KOPT-K1 (cell line): Measurements from ENCODE around the gene HLA-A.
A peak's percentile ranks its signal among the peaks of the same experiment; 100 is the strongest.
"Not testable (repeated sequence)": the region's sequence is repeated elsewhere in the genome, so short reads cannot be mapped to it uniquely, and the experiment has no call there.

ENCODE experiments used
- H3K27ac ChIP-seq: fragments of 200-600 bp; sonication (generic); 2 replicates; pipeline ENCODE4 v1.5.1; 2016; ENCODE audit warnings: antibody characterized with exemption, mild to moderate bottlenecking, low read depth, low read length; ENCODE audit not compliant: poor library complexity, severe bottlenecking
- H3K36me3 ChIP-seq: fragments of 200-600 bp; sonication (generic); 2 replicates; pipeline ENCODE4 v1.5.1; 2017; ENCODE audit warnings: antibody characterized with exemption, mild to moderate bottlenecking, low read length, moderate library complexity; ENCODE audit not compliant: insufficient read depth
- H3K9me3 ChIP-seq: fragments of 200-600 bp; sonication (generic); 2 replicates; pipeline ENCODE4 v1.5.1; 2017; ENCODE audit warnings: antibody characterized with exemption, low read length, mild to moderate bottlenecking; ENCODE audit not compliant: insufficient read depth, poor library complexity, severe bottlenecking

HLA-A gene

GRCh38 chr6:29964518-29964886 is 22.2 kb downstream of the HLA-A start:
- H3K27ac ChIP-seq: peak overlapping the region; percentile 98
- H3K36me3 ChIP-seq: no peaks in the 10 kb centered on the region
- H3K9me3 ChIP-seq: no peaks in the 10 kb centered on the region

GRCh38 chr6:29964887-29965562 is 22.7 kb downstream of the HLA-A start:
- Histone ChIP-seq H3K27ac (peak overlapping the region; percentile 98), H3K9me3 (no peaks in the 10 kb centered on the region), H3K36me3 (no peaks in the 10 kb centered on the region)

GRCh38 chr6:29965563-29965872 is 23.2 kb downstream of the HLA-A start:
- Histone ChIP-seq H3K9me3 (no peaks in the 10 kb centered on the region), H3K27ac (peak overlapping the region; percentile 98), H3K36me3 (no peaks in the 10 kb centered on the region)

- Histone ChIP-seq H3K36me3 (no peaks in the 10 kb centered on the region), H3K9me3 (no peaks in the 10 kb centered on the region), H3K27ac (peak overlapping the region; percentile 98)
Measured at GRCh38 chr6:29965873-29966601, 23.7 kb downstream of the HLA-A start.

- Histone ChIP-seq H3K27ac (no peak overlapping the region), H3K9me3 (no peaks in the 10 kb centered on the region), H3K36me3 (no peaks in the 10 kb centered on the region)
Measured at GRCh38 chr6:29967379-29968010, 25.2 kb downstream of the HLA-A start.

- H3K9me3 ChIP-seq: no peaks in the 10 kb centered on the region
- H3K27ac ChIP-seq: no peak overlapping the region
- no peaks in the 10 kb centered on the region for H3K36me3 ChIP-seq
Measured at GRCh38 chr6:29968130-29968529, 25.8 kb downstream of the HLA-A start.

GRCh38 chr6:29968905-29969304 is 26.6 kb downstream of the HLA-A start:
- no peaks in the 10 kb centered on the region for H3K9me3 ChIP-seq
- H3K36me3 ChIP-seq: no peaks in the 10 kb centered on the region
- no peak overlapping the region for H3K27ac ChIP-seq

- Histone ChIP-seq H3K27ac (no peak overlapping the region), H3K36me3 (no peaks in the 10 kb centered on the region), H3K9me3 (no peaks in the 10 kb centered on the region)
Measured at GRCh38 chr6:29970711-29971110, 28.4 kb downstream of the HLA-A start.

- no peaks in the 10 kb centered on the region for H3K9me3 ChIP-seq
- H3K27ac ChIP-seq: no peak overlapping the region
Measured at GRCh38 chr6:29974901-29975560, 32.7 kb downstream of the HLA-A start.

GRCh38 chr6:29975561-29975907 is 33.2 kb downstream of the HLA-A start:
- no peak overlapping the region for H3K27ac ChIP-seq
- H3K36me3 ChIP-seq: no peaks in the 10 kb centered on the region
- no peaks in the 10 kb centered on the region for H3K9me3 ChIP-seq

More at GRCh38 chr6:29974901-29975560, 32.7 kb downstream of the HLA-A start:
- H3K36me3 ChIP-seq: no peaks in the 10 kb centered on the region

GRCh38 chr6:29976253-29976587 is 33.9 kb downstream of the HLA-A start:
- no peaks in the 10 kb centered on the region for H3K36me3 ChIP-seq
- no peak overlapping the region for H3K27ac ChIP-seq
- H3K9me3 ChIP-seq: no peaks in the 10 kb centered on the region

- H3K9me3 ChIP-seq: no peaks in the 10 kb centered on the region
- H3K27ac ChIP-seq: no peak overlapping the region
- H3K36me3 ChIP-seq: no peaks in the 10 kb centered on the region
Measured at GRCh38 chr6:29976588-29977424, 34.5 kb downstream of the HLA-A start.

- Histone ChIP-seq H3K36me3 (no peaks in the 10 kb centered on the region), H3K27ac (no peak overlapping the region), H3K9me3 (no peaks in the 10 kb centered on the region)
Measured at GRCh38 chr6:29977425-29977727, 35.0 kb downstream of the HLA-A start.

- H3K36me3 ChIP-seq, H3K9me3 ChIP-seq, H3K27ac ChIP-seq: not testable (repeated sequence)
Measured at GRCh38 chr6:29980013-29980412, 37.7 kb downstream of the HLA-A start.

GRCh38 chr6:29980511-29980910 is 38.2 kb downstream of the HLA-A start:
- Histone ChIP-seq H3K9me3 (no peaks in the 10 kb centered on the region), H3K27ac (no peak overlapping the region), H3K36me3 (no peaks in the 10 kb centered on the region)
